Stimulated activated CD4-positive, alpha-beta T cell treated with anti-CD3 and anti-CD28 coated beads, Interleukin-2, amount 100 ng/mL, for 4 hours (primary cell): ENCODE measurements around the gene STK38L.

Experiments used
- DNase-seq: peaks from one replicate; pipeline ENCODE4 v3.0.0-alpha.2; 2020; ENCODE audit warnings: low read depth

The STK38L gene

GRCh38 chr12:27277846-27278260, 33.8 kb downstream of the STK38L start:
- DNase-seq: no peak

GRCh38 chr12:27279826-27280225, 35.7 kb downstream of the STK38L start:
- DNase-seq: no peak

GRCh38 chr12:27280412-27280811, 36.3 kb downstream of the STK38L start:
- no peak for DNase-seq

GRCh38 chr12:27282754-27283153, 38.7 kb downstream of the STK38L start:
- no peak for DNase-seq

- no peak for DNase-seq
Observed at GRCh38 chr12:27284021-27284420, 39.9 kb downstream of the STK38L start.

- DNase-seq: no peak
Observed at GRCh38 chr12:27284751-27285150, 40.7 kb downstream of the STK38L start.

- no peak for DNase-seq
Observed at GRCh38 chr12:27285403-27285802, 41.3 kb downstream of the STK38L start.

GRCh38 chr12:27289414-27289813, 45.3 kb downstream of the STK38L start:
- no peak for DNase-seq

GRCh38 chr12:27290501-27291168, 46.5 kb downstream of the STK38L start:
- DNase-seq: no peak

- DNase-seq: no peak
Observed at GRCh38 chr12:27291862-27292261, 47.8 kb downstream of the STK38L start.

- DNase-seq: no peak
Observed at GRCh38 chr12:27292718-27293117, 48.6 kb downstream of the STK38L start.

GRCh38 chr12:27293463-27293862, 49.4 kb downstream of the STK38L start:
- no peak for DNase-seq

GRCh38 chr12:27296674-27297073, 52.6 kb downstream of the STK38L start:
- no peak for DNase-seq

- DNase-seq: no peak
Observed at GRCh38 chr12:27297566-27297965, 53.5 kb downstream of the STK38L start.

- no peak for DNase-seq
Observed at GRCh38 chr12:27299102-27299501, 55.0 kb downstream of the STK38L start.

GRCh38 chr12:27300226-27300625, 56.1 kb downstream of the STK38L start:
- DNase-seq: no peak

- DNase-seq: no peak
Observed at GRCh38 chr12:27303139-27304111, 59.3 kb downstream of the STK38L start.

- no peak for DNase-seq
Observed at GRCh38 chr12:27304856-27305255, 60.8 kb downstream of the STK38L start.

GRCh38 chr12:27305673-27306456, 61.8 kb downstream of the STK38L start:
- DNase-seq: no peak

GRCh38 chr12:27309293-27309994, 65.4 kb downstream of the STK38L start:
- no peak for DNase-seq

GRCh38 chr12:27309995-27310315, 65.9 kb downstream of the STK38L start:
- no peak for DNase-seq

- no peak for DNase-seq
Observed at GRCh38 chr12:27316947-27317346, 72.9 kb downstream of the STK38L start.
